IPS-NIHi7 (cell line): ENCODE data around the gene TCEAL3.
"Not testable (repeated sequence)": the region's sequence is repeated elsewhere in the genome, so short reads cannot be mapped to it uniquely, and the experiment has no call there.

Source experiments
- DNase-seq: peaks from one replicate; pipeline ENCODE4 v3.0.0; 2012; ENCODE audit warnings: mixed read lengths; ENCODE audit errors: extremely low spot score

Gene TCEAL3

GRCh38 chrX:103626855-103627254, 19.1 kb downstream of the TCEAL3 start:
- no peak for DNase-seq

- peak; percentile 47 for DNase-seq
These were observed 20.9 kb downstream of the TCEAL3 start, which contains the start of gene TCEAL1 for GRCh38 chrX:103628386-103629317. TCEAL1 (plus strand) TSS chrX:103628975; CDS start chrX:103629917, 942 bp downstream.

GRCh38 chrX:103629318-103630170, 21.8 kb downstream of the TCEAL3 start:
- peak; percentile 79 for DNase-seq

- no peak for DNase-seq
These were observed 22.4 kb downstream of the TCEAL3 start for GRCh38 chrX:103630171-103630511.

GRCh38 chrX:103631145-103631544, 23.4 kb downstream of the TCEAL3 start:
- DNase-seq: no peak

- DNase-seq: no peak
These were observed 27.7 kb downstream of the TCEAL3 start for GRCh38 chrX:103635436-103635835.

GRCh38 chrX:103637604-103638338, 30.0 kb downstream of the TCEAL3 start:
- DNase-seq: no peak

GRCh38 chrX:103638479-103639346, 30.9 kb downstream of the TCEAL3 start:
- DNase-seq: peak; percentile 51

- no peak for DNase-seq
These were observed 32.8 kb downstream of the TCEAL3 start for GRCh38 chrX:103640401-103641155.

GRCh38 chrX:103644125-103644524, 36.4 kb downstream of the TCEAL3 start:
- DNase-seq: no peak

GRCh38 chrX:103647630-103648029, 39.9 kb downstream of the TCEAL3 start:
- no peak for DNase-seq

GRCh38 chrX:103651151-103651773, 43.5 kb downstream of the TCEAL3 start:
- DNase-seq: no peak

- not testable (repeated sequence) for DNase-seq
These were observed 47.7 kb downstream of the TCEAL3 start for GRCh38 chrX:103655230-103656000.

GRCh38 chrX:103656617-103657016, 48.9 kb downstream of the TCEAL3 start:
- DNase-seq: no peak

GRCh38 chrX:103657066-103657465, 49.3 kb downstream of the TCEAL3 start:
- DNase-seq: not testable (repeated sequence)

GRCh38 chrX:103658681-103659433, 51.1 kb downstream of the TCEAL3 start:
- DNase-seq: no peak

GRCh38 chrX:103659460-103659859, 51.7 kb downstream of the TCEAL3 start:
- not testable (repeated sequence) for DNase-seq
